SJCRH30 (cell line): ENCODE data around the gene TNFRSF8. TPM values are rescaled to one million over a fixed set of nuclear protein-coding genes. Genes with fewer than 3 reads are reported as not detected.

Source experiments
- DNase-seq, 2 experiments: peaks; one replicate each; pipeline ENCODE4 v3.0.0-alpha.2; 2015 to 2020
- H3K27ac ChIP-seq: fragments of 250-450 bp; sonication (Bioruptor Pico); 2 replicates; pipeline ENCODE4 v1.5.1; 2020; ENCODE audit warnings: mild to moderate bottlenecking, moderate library complexity
- H3K27me3 ChIP-seq: fragments of 250-450 bp; sonication (Bioruptor Pico); 2 replicates; pipeline ENCODE4 v1.5.1; 2020; ENCODE audit warnings: mild to moderate bottlenecking, moderate library complexity
- H3K36me3 ChIP-seq: fragments of 250-450 bp; sonication (Bioruptor Pico); 2 replicates; pipeline ENCODE4 v1.5.1; 2020; ENCODE audit warnings: mild to moderate bottlenecking, moderate library complexity
- H3K4me1 ChIP-seq: fragments of 250-450 bp; sonication (Bioruptor Pico); 2 replicates; pipeline ENCODE4 v1.5.1; 2020; ENCODE audit warnings: mild to moderate bottlenecking, moderate library complexity
- H3K4me3 ChIP-seq: fragments of 250-450 bp; sonication (Bioruptor Pico); 2 replicates; pipeline ENCODE4 v1.5.1; 2020; ENCODE audit warnings: mild to moderate bottlenecking, moderate library complexity
- H3K9me3 ChIP-seq: fragments of 250-450 bp; sonication (Bioruptor Pico); replicated peaks from 2 replicates; pipeline ENCODE4 v1.5.1; 2020; ENCODE audit warnings: mild to moderate bottlenecking, moderate library complexity
- total RNA-seq: library from RNA; depleted of rRNA; stranded (reverse); fragments of >200 nt; shearing (Covaris generic); gene quantifications from 2 replicates; pipeline ENCODE4 v1.2.3, GENCODE V29; 2014

Gene TNFRSF8
- total RNA-seq, 1 experiment from 2014 or later: 0.32 TPM

GRCh38 chr1:12065872-12066271 is 2.8 kb downstream of the TNFRSF8 start:
- DNase-seq: no peak
- H3K4me3 ChIP-seq: no peak overlapping the region
- no peak overlapping the region for H3K27ac ChIP-seq
- H3K9me3 ChIP-seq: no peaks in the 10 kb centered on the region
- H3K27me3 ChIP-seq: peaks cover 10% of the 10 kb centered on the region
- no peaks in the 10 kb centered on the region for H3K4me1 ChIP-seq
- H3K36me3 ChIP-seq: no peaks in the 10 kb centered on the region

GRCh38 chr1:12067900-12068821 is 5.1 kb downstream of the TNFRSF8 start:
- DNase-seq: peak; percentile 51 to 61

GRCh38 chr1:12069623-12070244 is 6.6 kb downstream of the TNFRSF8 start:
- no peak overlapping the region for H3K4me3 ChIP-seq

More at GRCh38 chr1:12067900-12068821, 5.1 kb downstream of the TNFRSF8 start:
- Histone ChIP-seq H3K9me3 (no peaks in the 10 kb centered on the region), H3K36me3 (no peaks in the 10 kb centered on the region), H3K27ac (no peak overlapping the region), H3K4me1 (no peaks in the 10 kb centered on the region), H3K4me3 (peak overlapping the region; percentile 10; the same call in 1 of the 2 replicates), H3K27me3 (peaks cover 10% of the 10 kb centered on the region)

GRCh38 chr1:12071892-12072291 is 8.8 kb downstream of the TNFRSF8 start:
- Histone ChIP-seq H3K36me3 (no peaks in the 10 kb centered on the region), H3K4me1 (peaks cover 5% of the 10 kb centered on the region; the same call in 1 of the 2 replicates), H3K27me3 (peaks cover 7% of the 10 kb centered on the region), H3K9me3 (no peaks in the 10 kb centered on the region), H3K27ac (no peak overlapping the region), H3K4me3 (no peak overlapping the region)
- no peak for DNase-seq

More at GRCh38 chr1:12069623-12070244, 6.6 kb downstream of the TNFRSF8 start:
- DNase-seq: no peak
- H3K9me3 ChIP-seq: no peaks in the 10 kb centered on the region
- H3K27me3 ChIP-seq: peaks cover 6% of the 10 kb centered on the region
- H3K27ac ChIP-seq: no peak overlapping the region
- H3K4me1 ChIP-seq: no peaks in the 10 kb centered on the region
- no peaks in the 10 kb centered on the region for H3K36me3 ChIP-seq

- Histone ChIP-seq H3K27ac (no peak overlapping the region), H3K27me3 (peaks cover 3% of the 10 kb centered on the region; the same call in 1 of the 2 replicates), H3K36me3 (no peaks in the 10 kb centered on the region), H3K9me3 (no peaks in the 10 kb centered on the region), H3K4me3 (no peak overlapping the region), H3K4me1 (peaks cover 5% of the 10 kb centered on the region; the same call in 1 of the 2 replicates)
- no peak for DNase-seq
Measured at GRCh38 chr1:12072741-12073140, 9.6 kb downstream of the TNFRSF8 start.

- Histone ChIP-seq H3K4me3 (no peak overlapping the region), H3K4me1 (peaks cover 5% of the 10 kb centered on the region; the same call in 1 of the 2 replicates), H3K27me3 (peaks cover 3% of the 10 kb centered on the region; the same call in 1 of the 2 replicates), H3K27ac (no peak overlapping the region), H3K9me3 (no peaks in the 10 kb centered on the region), H3K36me3 (no peaks in the 10 kb centered on the region)
- DNase-seq: no peak
Measured at GRCh38 chr1:12073796-12074195, 10.7 kb downstream of the TNFRSF8 start.

- Histone ChIP-seq H3K4me1 (peaks cover 5% of the 10 kb centered on the region; the same call in 1 of the 2 replicates), H3K4me3 (no peak overlapping the region), H3K9me3 (no peaks in the 10 kb centered on the region), H3K36me3 (no peaks in the 10 kb centered on the region), H3K27me3 (peaks cover 3% of the 10 kb centered on the region; the same call in 1 of the 2 replicates), H3K27ac (no peak overlapping the region)
- peak; percentile 58 to 62 for DNase-seq
Measured at GRCh38 chr1:12075195-12076114, 12.4 kb downstream of the TNFRSF8 start.

GRCh38 chr1:12076425-12077005 is 13.4 kb downstream of the TNFRSF8 start:
- no peak overlapping the region for H3K4me3 ChIP-seq
- no peaks in the 10 kb centered on the region for H3K9me3 ChIP-seq
- no peaks in the 10 kb centered on the region for H3K36me3 ChIP-seq
- DNase-seq: no peak
- peaks cover 5% of the 10 kb centered on the region; the same call in 1 of the 2 replicates for H3K4me1 ChIP-seq
- peaks cover 3% of the 10 kb centered on the region; the same call in 1 of the 2 replicates for H3K27me3 ChIP-seq
- H3K27ac ChIP-seq: no peak overlapping the region

- Histone ChIP-seq H3K36me3 (no peaks in the 10 kb centered on the region), H3K4me1 (peaks cover 5% of the 10 kb centered on the region; the same call in 1 of the 2 replicates), H3K27me3 (peaks cover 3% of the 10 kb centered on the region; the same call in 1 of the 2 replicates), H3K9me3 (no peaks in the 10 kb centered on the region), H3K27ac (no peak overlapping the region), H3K4me3 (no peak overlapping the region)
- no peak for DNase-seq
Measured at GRCh38 chr1:12078575-12078937, 15.5 kb downstream of the TNFRSF8 start.

- Histone ChIP-seq H3K4me3 (no peak overlapping the region), H3K9me3 (no peaks in the 10 kb centered on the region), H3K27ac (no peak overlapping the region), H3K36me3 (no peaks in the 10 kb centered on the region), H3K27me3 (peaks cover 3% of the 10 kb centered on the region; the same call in 1 of the 2 replicates), H3K4me1 (peaks cover 5% of the 10 kb centered on the region; the same call in 1 of the 2 replicates)
- DNase-seq: peak; percentile 66 to 77
Measured at GRCh38 chr1:12078938-12079861, 16.1 kb downstream of the TNFRSF8 start.

- H3K36me3 ChIP-seq: no peaks in the 10 kb centered on the region
- DNase-seq: no peak
Measured at GRCh38 chr1:12080156-12080555, 17.1 kb downstream of the TNFRSF8 start.

GRCh38 chr1:12080773-12081556 is 17.9 kb downstream of the TNFRSF8 start:
- Histone ChIP-seq H3K27me3 (no peaks in the 10 kb centered on the region), H3K36me3 (no peaks in the 10 kb centered on the region), H3K4me1 (no peaks in the 10 kb centered on the region), H3K27ac (no peak overlapping the region), H3K4me3 (no peak overlapping the region), H3K9me3 (no peaks in the 10 kb centered on the region)
- no peak for DNase-seq

More at GRCh38 chr1:12080156-12080555, 17.1 kb downstream of the TNFRSF8 start:
- Histone ChIP-seq H3K9me3 (no peaks in the 10 kb centered on the region), H3K27ac (no peak overlapping the region), H3K4me3 (no peak overlapping the region), H3K27me3 (peaks cover 3% of the 10 kb centered on the region; the same call in 1 of the 2 replicates), H3K4me1 (peaks cover 5% of the 10 kb centered on the region; the same call in 1 of the 2 replicates)
